ENCODE results near the gene LSS.

GRCh38 chr21:46194374-46195334 lies 33.9 kb downstream of the LSS start:
- TF ChIP-seq CTCF (IDR thresholded peaks at IDR 0.05) (no peak), EZH2phosphoT487 (IDR thresholded peaks at IDR 0.05) (no peak)

Measured in neural progenitor cell (in vitro differentiated cells).